OCI-LY7 (cell line): Measurements from ENCODE around the gene PI3. TPM values are rescaled to one million over a fixed set of nuclear protein-coding genes. Genes with fewer than 3 reads are reported as not detected.

ENCODE experiments used
- BruUV-seq: library from RNA; stranded (reverse); fragments of 400-500 nt; replicated peaks from 2 replicates; lab custom pipeline; 2021; lab: Mats Ljungman, UMichigan
- CTCF ChIA-PET: fragments of 300-600 bp; sonication (Branson Sonifier 250); formaldehyde crosslinking; loops from one replicate; lab custom pipeline; 2022; ENCODE audit warnings: antibody characterized with exemption; ENCODE audit not compliant: unreplicated experiment; lab: Charles Lee
- POLR2A ChIA-PET: fragments of 300-600 bp; sonication (Branson Sonifier 250); formaldehyde crosslinking; loops from one replicate; lab custom pipeline; 2022; ENCODE audit warnings: antibody characterized with exemption; lab: Charles Lee
- DNase-seq: peaks from one replicate; pipeline ENCODE4 v3.0.0-alpha.2; 2015; ENCODE audit warnings: low spot score
- H2AFZ ChIP-seq: fragments of 200-600 bp; sonication (generic), shearing (Covaris generic); 2 replicates; pipeline ENCODE4 v1.6.1; 2014; ENCODE audit warnings: mild to moderate bottlenecking, antibody characterized with exemption, low read length, moderate library complexity
- H3K27ac ChIP-seq: fragments of 200-600 bp; sonication (generic); 2 replicates; pipeline ENCODE4 v1.5.1; 2014; ENCODE audit warnings: mixed run types, low read depth, mild to moderate bottlenecking, moderate library complexity, low read length, inconsistent platforms; ENCODE audit not compliant: poor library complexity, severe bottlenecking
- H3K36me3 ChIP-seq: fragments of 200-600 bp; sonication (generic); 2 replicates; pipeline ENCODE4 v1.6.1; 2014; ENCODE audit warnings: mild to moderate bottlenecking, antibody characterized with exemption, low read length, moderate library complexity, mixed read lengths; ENCODE audit not compliant: insufficient read depth
- H3K4me1 ChIP-seq: fragments of 200-600 bp; sonication (generic); 2 replicates; pipeline ENCODE4 v1.5.1; 2014; ENCODE audit warnings: mild to moderate bottlenecking, low read length; ENCODE audit not compliant: insufficient read depth, poor library complexity, severe bottlenecking
- H3K4me2 ChIP-seq: fragments of 200-600 bp; sonication (generic); 2 replicates; pipeline ENCODE4 v1.6.1; 2014; ENCODE audit warnings: mild to moderate bottlenecking, low read length
- H3K4me3 ChIP-seq: fragments of 200-600 bp; sonication (generic); 2 replicates; pipeline ENCODE4 v1.5.1; 2014; ENCODE audit warnings: mild to moderate bottlenecking, low read depth, low read length; ENCODE audit not compliant: poor library complexity, severe bottlenecking
- H3K79me2 ChIP-seq: fragments of 200-600 bp; sonication (generic); 2 replicates; pipeline ENCODE4 v1.6.1; 2016; ENCODE audit warnings: low read depth, mild to moderate bottlenecking, low read length, moderate library complexity, mixed read lengths; ENCODE audit not compliant: insufficient read depth
- H3K9me2 ChIP-seq: fragments of 200-600 bp; sonication (generic); 2 replicates; pipeline ENCODE4 v1.6.1; 2016; ENCODE audit warnings: mild to moderate bottlenecking, low read length, mixed read lengths; ENCODE audit not compliant: insufficient read depth
- H3K9me3 ChIP-seq: fragments of 200-600 bp; sonication (generic); 2 replicates; pipeline ENCODE4 v1.6.1; 2014; ENCODE audit warnings: mild to moderate bottlenecking, mixed run types, low read length, mixed read lengths
- H4K20me1 ChIP-seq: fragments of 200-600 bp; sonication (generic); 2 replicates; pipeline ENCODE4 v1.6.1; 2014; ENCODE audit warnings: mild to moderate bottlenecking, antibody characterized with exemption, low read length, moderate library complexity, mixed read lengths; ENCODE audit not compliant: insufficient read depth
- CTCF ChIP-seq: fragments of 200-600 bp; sonication (generic); conservative IDR thresholded peaks from 2 replicates; pipeline ENCODE4 v1.5.1; 2014; ENCODE audit warnings: mild to moderate bottlenecking, antibody characterized with exemption, low read length, moderate library complexity, mixed read lengths
- EZH2phosphoT487 ChIP-seq: fragments of 200-600 bp; sonication (generic); IDR thresholded peaks from 2 replicates; pipeline ENCODE4 v1.6.1; 2018; ENCODE audit warnings: low read depth, borderline replicate concordance, mild to moderate bottlenecking, mixed run types, antibody characterized with exemption, low read length, moderate library complexity, mixed read lengths
- intact Hi-C: fragments of 100-400 bp; cut with micrococcal nuclease; formaldehyde crosslinking; loops from one replicate; pipeline ENCODE4 v1.10.0; 2022; ENCODE audit not compliant: unreplicated experiment
- total RNA-seq, 2 experiments: library from RNA; depleted of rRNA in 1 of 2; stranded (reverse); fragments of >200 nt in 1 of 2; shearing (Covaris generic) in 1 of 2; gene quantifications; 2 replicates each; pipeline ENCODE4 v1.2.3, GENCODE V29; 2014 to 2022

The PI3 gene
- total RNA-seq, 2 experiments from 2014 or later, result not detected

- no peaks in the 10 kb centered on the region for H4K20me1 ChIP-seq
- no TSS peak for BruUV-seq
- no peaks in the 10 kb centered on the region for H3K79me2 ChIP-seq
- no peak overlapping the region for H3K4me3 ChIP-seq
- no peak for TF ChIP-seq CTCF
- TF ChIP-seq EZH2phosphoT487, result no peak
- H3K27ac ChIP-seq, result no peak overlapping the region
- ChIA-PET POLR2A (no interaction called here), CTCF (no interaction called here)
- no peaks in the 10 kb centered on the region for H3K9me3 ChIP-seq
- intact Hi-C loops, result no loop called here
- H3K4me1 ChIP-seq, result no peaks in the 10 kb centered on the region
- H2AFZ ChIP-seq, result no peak overlapping the region
- H3K36me3 ChIP-seq, result no peaks in the 10 kb centered on the region
- H3K9me2 ChIP-seq, result no peaks in the 10 kb centered on the region
- no peak for DNase-seq
- no peak overlapping the region for H3K4me2 ChIP-seq
Measured at GRCh38 chr20:45191926-45192325, 17.2 kb downstream of the PI3 start.

- Histone ChIP-seq H2AFZ (no peak overlapping the region), H3K27ac (no peak overlapping the region), H3K9me2 (no peaks in the 10 kb centered on the region), H3K9me3 (no peaks in the 10 kb centered on the region), H3K4me2 (no peak overlapping the region), H3K4me1 (no peaks in the 10 kb centered on the region), H3K36me3 (no peaks in the 10 kb centered on the region), H4K20me1 (no peaks in the 10 kb centered on the region), H3K79me2 (no peaks in the 10 kb centered on the region), H3K4me3 (no peak overlapping the region)
- BruUV-seq, result no TSS peak
- POLR2A ChIA-PET, result no interaction called here
- no peak for DNase-seq
- CTCF ChIA-PET, result no interaction called here
- TF ChIP-seq CTCF (no peak), EZH2phosphoT487 (no peak)
- intact Hi-C loops, result no loop called here
Measured at GRCh38 chr20:45193331-45193730, 18.6 kb downstream of the PI3 start.

- Histone ChIP-seq H4K20me1 (no peaks in the 10 kb centered on the region), H3K79me2 (no peaks in the 10 kb centered on the region), H2AFZ (no peak within 1 kb of the TSS), H3K9me3 (no peaks in the 10 kb centered on the region), H3K36me3 (no peaks in the 10 kb centered on the region), H3K4me1 (no peaks in the 10 kb centered on the region), H3K27ac (no peak within 1 kb of the TSS), H3K4me2 (no peak within 1 kb of the TSS), H3K4me3 (no peak within 1 kb of the TSS), H3K9me2 (no peaks in the 10 kb centered on the region)
- intact Hi-C loops, result loop anchor here (10.0 kb wide), 1 partner anchor 62 kb away; no protein-coding TSS in a partner anchor
- no TSS peak for BruUV-seq
- no peak for TF ChIP-seq CTCF
- no peak for TF ChIP-seq EZH2phosphoT487
- no peak for DNase-seq
- POLR2A ChIA-PET, result no interaction called here
- CTCF ChIA-PET, result no interaction called here
Measured at GRCh38 chr20:45206725-45207124, 32.0 kb downstream of the PI3 start, which contains the start of gene SEMG1. Gene SEMG1 (plus strand): TSS chr20:45207033. CDS start chr20:45207054, 21 bp downstream.
